Measurements from ENCODE around the gene TP53TG5. TPM values are rescaled to one million over a fixed set of nuclear protein-coding genes. Genes with fewer than 3 reads are reported as not detected.

Gene TP53TG5
- total and polyA plus RNA-seq, 3 experiments from 2014 or later: not detected

GRCh38 chr20:45407783-45408645 lies 29.9 kb upstream of the TP53TG5 start, which contains the start of gene DBNDD2:
TSS of gene DBNDD2 (plus strand) at chr20:45408289. CDS start at chr20:45408468, 179 bp downstream.
- Histone ChIP-seq H3K9me3 (ENCODE audit: low read length) (no peaks in the 10 kb centered on the region), H3K27me3 (ENCODE audit: insufficient read depth, low read length, poor library complexity, severe bottlenecking) (no peaks in the 10 kb centered on the region), H3K36me3 (ENCODE audit: insufficient read depth, low read length) (no peaks in the 10 kb centered on the region), H3K4me3 (ENCODE audit: low read length) (no peak within 1 kb of the TSS), H3K27ac (ENCODE audit: low read depth, low read length) (peak within 1 kb of the TSS; percentile 57), H3K4me1 (ENCODE audit: insufficient read depth, low read length) (peaks cover 5% of the 10 kb centered on the region)
- peaks cover 8 to 23% (median 17%) of the 10 kb centered on the region in 3 donors for H3K4me1 Mint-ChIP-seq
- H3K9me3 Mint-ChIP-seq: no peaks in the 10 kb centered on the region
- H3K36me3 Mint-ChIP-seq: peaks cover 0 to 15% (median 10%) of the 10 kb centered on the region in 3 donors
- H3K4me3 Mint-ChIP-seq: peak within 1 kb of the TSS; percentile 69 to 95 (median 79)
- ChIA-PET POLR2A (interaction anchor here (0.9 to 3.5 kb wide), 2 partner anchors 8 to 44 kb away, joined by 8 to 25 read pairs; partner anchors contain the start of gene PIGT), CTCF (interaction anchor here (0.9 to 2.2 kb wide), 6 partner anchors 8 to 46 kb away, joined by 3 to 15 read pairs (median 4); partner anchors contain the start of gene PIGT)
- DNase-seq: peak in 1 of 5 donors; percentile 43
- H3K27me3 Mint-ChIP-seq: peaks cover 0 to 3% of the 10 kb centered on the region in 2 donors
- peak within 1 kb of the TSS; percentile 26 to 95 (median 76) for H3K27ac Mint-ChIP-seq

DNA sequence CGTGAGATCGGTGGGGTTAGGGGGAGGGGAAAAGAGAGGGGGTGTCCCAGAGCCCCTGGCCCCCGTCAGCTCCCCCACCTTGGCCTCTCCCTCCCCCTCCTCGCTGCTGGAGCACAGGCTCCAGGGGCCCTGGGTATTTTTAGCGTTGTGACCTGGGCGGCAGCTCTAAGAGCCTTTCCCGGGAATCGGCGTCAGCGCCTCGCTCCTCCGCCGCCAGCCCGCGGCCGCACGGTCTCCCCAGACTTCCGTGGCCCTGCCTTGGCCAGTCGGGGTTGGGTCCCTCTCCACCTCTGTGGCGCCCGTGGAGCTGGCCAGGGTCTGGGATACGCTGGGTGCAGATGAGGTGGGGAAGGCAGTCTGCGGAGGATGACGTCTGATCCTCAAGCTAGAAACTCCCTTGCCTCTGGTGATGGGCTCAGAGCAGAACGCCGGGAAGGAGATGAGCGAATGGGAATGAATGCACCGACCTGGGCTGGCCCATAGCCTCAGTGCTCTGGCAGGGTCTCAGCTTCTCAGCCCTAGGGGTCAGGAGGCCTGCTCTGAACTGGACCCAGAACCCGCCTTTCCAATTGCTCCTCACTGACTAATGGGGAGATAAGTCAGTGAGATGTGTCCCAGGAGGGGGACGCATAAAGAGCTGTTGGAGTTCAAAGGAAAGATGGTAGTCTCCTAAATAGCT lies 29.1 kb upstream of the TP53TG5 start:
- DNase-seq: peak in 1 of 5 donors; percentile 27
- Histone ChIP-seq H3K36me3 (ENCODE audit: insufficient read depth, low read length) (no peaks in the 10 kb centered on the region), H3K9me3 (ENCODE audit: low read length) (no peaks in the 10 kb centered on the region), H3K4me1 (ENCODE audit: insufficient read depth, low read length) (peaks cover 5% of the 10 kb centered on the region), H3K4me3 (ENCODE audit: low read length) (peak overlapping the region; percentile 73), H3K27me3 (ENCODE audit: insufficient read depth, low read length, poor library complexity, severe bottlenecking) (no peaks in the 10 kb centered on the region), H3K27ac (ENCODE audit: low read depth, low read length) (peak overlapping the region; percentile 57)
- Mint-ChIP-seq H3K9me3 (no peaks in the 10 kb centered on the region), H3K27me3 (peaks cover 0 to 3% of the 10 kb centered on the region in 2 donors), H3K4me3 (peak overlapping the region; percentile 69 to 95 (median 81)), H3K4me1 (peaks cover 8 to 23% (median 17%) of the 10 kb centered on the region in 3 donors), H3K27ac (peak overlapping the region; percentile 10 to 93 (median 64)), H3K36me3 (peaks cover 0 to 16% (median 9%) of the 10 kb centered on the region in 3 donors)
- POLR2A ChIA-PET: interaction anchor here (0.9 to 3.5 kb wide), 4 partner anchors 9 to 43 kb away, joined by 6 to 25 read pairs (median 7); partner anchors contain the start of gene PIGT
- CTCF ChIA-PET: interaction anchor here (1.1 to 2.2 kb wide), 5 partner anchors 9 to 45 kb away, joined by 3 to 15 read pairs (median 6); partner anchors contain the start of gene PIGT

GRCh38 chr20:45406260-45407066 lies 28.3 kb upstream of the TP53TG5 start:
- no peaks in the 10 kb centered on the region for H3K9me3 ChIP-seq (ENCODE audit: low read length)
- Mint-ChIP-seq H3K27ac (peak overlapping the region in 6 of 8 donors; percentile 26 to 87 (median 58)), H3K4me1 (peaks cover 8 to 23% (median 17%) of the 10 kb centered on the region in 3 donors), H3K27me3 (peaks cover 0 to 3% of the 10 kb centered on the region in 2 donors), H3K4me3 (peak overlapping the region; percentile 77 to 95 (median 82)), H3K9me3 (peaks cover 0 to 4% (median 0%) of the 10 kb centered on the region in 5 donors), H3K36me3 (peaks cover 7 to 16% (median 10%) of the 10 kb centered on the region in 3 donors)
- ChIA-PET CTCF (interaction anchor here (1.1 to 2.2 kb wide), 6 partner anchors 9 to 44 kb away, joined by 3 to 15 read pairs (median 4); partner anchors contain the start of gene PIGT), POLR2A (interaction anchor here (0.8 to 3.5 kb wide), 4 partner anchors 10 to 44 kb away, joined by 4 to 25 read pairs (median 6); partner anchors contain the start of genes PIGT and SYS1)
- peak overlapping the region; percentile 73 for H3K4me3 ChIP-seq (ENCODE audit: low read length)
- peak; percentile 34 to 64 (median 42) for DNase-seq
- peak overlapping the region; percentile 57 for H3K27ac ChIP-seq (ENCODE audit: low read depth, low read length)
- no peaks in the 10 kb centered on the region for H3K27me3 ChIP-seq (ENCODE audit: insufficient read depth, low read length, poor library complexity, severe bottlenecking)
- H3K36me3 ChIP-seq (ENCODE audit: insufficient read depth, low read length): no peaks in the 10 kb centered on the region
- peaks cover 5% of the 10 kb centered on the region for H3K4me1 ChIP-seq (ENCODE audit: insufficient read depth, low read length)

GRCh38 chr20:45405571-45406259 lies 27.6 kb upstream of the TP53TG5 start:
- peak overlapping the region; percentile 69 to 92 (median 83) for H3K4me3 Mint-ChIP-seq
- H3K27me3 ChIP-seq (ENCODE audit: insufficient read depth, low read length, poor library complexity, severe bottlenecking): no peaks in the 10 kb centered on the region
- no peak for DNase-seq
- ChIA-PET CTCF (interaction anchor here (1.3 kb wide), 1 partner anchor 32 kb away, joined by 3 read pairs; no protein-coding TSS in a partner anchor), POLR2A (interaction anchor here (0.6 to 3.5 kb wide), 4 partner anchors 10 to 43 kb away, joined by 3 to 25 read pairs (median 4); partner anchors contain the start of genes PIGT and SYS1)
- H3K9me3 ChIP-seq (ENCODE audit: low read length): no peaks in the 10 kb centered on the region
- H3K4me1 ChIP-seq (ENCODE audit: insufficient read depth, low read length): peaks cover 5% of the 10 kb centered on the region
- peaks cover 10 to 11% (median 11%) of the 10 kb centered on the region in 3 donors for H3K36me3 Mint-ChIP-seq
- H3K27ac Mint-ChIP-seq: peak overlapping the region in 7 of 8 donors; percentile 35 to 91 (median 63)
- H3K4me3 ChIP-seq (ENCODE audit: low read length): peak overlapping the region; percentile 73
- peak overlapping the region; percentile 43 for H3K27ac ChIP-seq (ENCODE audit: low read depth, low read length)
- H3K36me3 ChIP-seq (ENCODE audit: insufficient read depth, low read length): no peaks in the 10 kb centered on the region
- peaks cover 0 to 3% of the 10 kb centered on the region in 2 donors for H3K27me3 Mint-ChIP-seq
- H3K4me1 Mint-ChIP-seq: peaks cover 8 to 23% (median 17%) of the 10 kb centered on the region in 3 donors
- peaks cover 0 to 8% (median 3%) of the 10 kb centered on the region in 5 donors for H3K9me3 Mint-ChIP-seq

DNA sequence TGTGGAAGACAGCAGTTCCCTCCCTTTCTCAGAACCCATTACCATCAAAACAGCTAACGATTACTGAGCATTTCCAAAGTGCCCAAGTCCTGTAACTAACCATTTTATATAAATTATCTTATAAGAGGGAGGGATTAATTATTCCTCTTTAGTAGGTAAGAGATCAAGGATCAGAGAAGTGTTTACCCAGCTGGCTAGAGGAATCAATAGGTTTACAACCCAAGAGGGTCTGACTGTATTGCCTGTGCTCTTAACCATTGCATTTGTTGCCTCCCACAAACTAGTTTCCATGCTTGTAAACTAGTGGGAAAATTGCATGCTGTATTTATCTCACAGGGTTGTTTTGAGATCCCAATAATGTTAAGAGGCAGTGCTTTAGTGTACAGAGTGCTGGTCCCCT lies 26.3 kb upstream of the TP53TG5 start:
- ChIA-PET CTCF (interaction anchor here (0.9 to 1.3 kb wide), 3 partner anchors 14 to 32 kb away, joined by 3 to 8 read pairs (median 5); no protein-coding TSS in a partner anchor), POLR2A (no interaction called here)
- Histone ChIP-seq H3K4me3 (ENCODE audit: low read length) (no peak overlapping the region), H3K9me3 (ENCODE audit: low read length) (no peaks in the 10 kb centered on the region), H3K36me3 (ENCODE audit: insufficient read depth, low read length) (no peaks in the 10 kb centered on the region), H3K27me3 (ENCODE audit: insufficient read depth, low read length, poor library complexity, severe bottlenecking) (no peaks in the 10 kb centered on the region), H3K4me1 (ENCODE audit: insufficient read depth, low read length) (peaks cover 5% of the 10 kb centered on the region), H3K27ac (ENCODE audit: low read depth, low read length) (no peak overlapping the region)
- DNase-seq: no peak
- Mint-ChIP-seq H3K36me3 (peaks cover 10 to 22% (median 11%) of the 10 kb centered on the region in 3 donors), H3K4me1 (peaks cover 8 to 23% (median 17%) of the 10 kb centered on the region in 3 donors), H3K27me3 (peaks cover 0 to 3% of the 10 kb centered on the region in 2 donors), H3K4me3 (peak overlapping the region; percentile 9 to 83 (median 76)), H3K9me3 (peaks cover 8 to 16% (median 14%) of the 10 kb centered on the region in 5 donors), H3K27ac (peak overlapping the region in 4 of 8 donors; percentile 52 to 76 (median 62))

DNA sequence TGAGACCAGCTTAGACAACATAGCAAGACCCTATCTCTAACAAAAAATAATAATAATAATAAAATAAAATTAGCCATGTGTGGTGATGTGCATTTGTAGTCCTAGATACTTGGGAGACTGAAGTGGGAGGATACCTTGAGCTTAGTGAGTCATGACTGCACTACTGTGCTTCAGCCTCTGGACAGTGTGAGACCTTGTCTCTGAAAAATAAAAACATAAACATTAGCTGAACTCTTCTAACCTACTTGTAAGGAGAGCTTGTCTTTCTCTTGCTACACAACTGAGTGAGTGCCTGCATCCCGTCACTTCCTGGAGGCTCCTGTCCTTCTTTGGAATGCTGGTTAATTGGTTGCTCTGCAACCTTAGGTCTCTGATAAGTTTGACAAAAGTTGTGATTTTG lies 24.8 kb upstream of the TP53TG5 start:
- no peak overlapping the region for H3K4me3 ChIP-seq (ENCODE audit: low read length)
- CTCF ChIA-PET: interaction anchor here (0.9 to 1.3 kb wide), 2 partner anchors 29 to 34 kb away, joined by 3 to 7 read pairs; no protein-coding TSS in a partner anchor
- H3K9me3 Mint-ChIP-seq: peaks cover 8 to 17% (median 14%) of the 10 kb centered on the region in 5 donors
- no peak overlapping the region for H3K27ac ChIP-seq (ENCODE audit: low read depth, low read length)
- peaks cover 0 to 3% of the 10 kb centered on the region in 2 donors for H3K27me3 Mint-ChIP-seq
- H3K36me3 Mint-ChIP-seq: peaks cover 10 to 30% (median 15%) of the 10 kb centered on the region in 3 donors
- no peaks in the 10 kb centered on the region for H3K36me3 ChIP-seq (ENCODE audit: insufficient read depth, low read length)
- peaks cover 5% of the 10 kb centered on the region for H3K4me1 ChIP-seq (ENCODE audit: insufficient read depth, low read length)
- H3K9me3 ChIP-seq (ENCODE audit: low read length): no peaks in the 10 kb centered on the region
- H3K27me3 ChIP-seq (ENCODE audit: insufficient read depth, low read length, poor library complexity, severe bottlenecking): no peaks in the 10 kb centered on the region
- H3K4me1 Mint-ChIP-seq: peaks cover 8 to 18% (median 15%) of the 10 kb centered on the region in 3 donors
- DNase-seq: no peak
- POLR2A ChIA-PET: no interaction called here
- no peak overlapping the region for H3K27ac Mint-ChIP-seq
- peak overlapping the region in 1 of 7 donors; percentile 37 for H3K4me3 Mint-ChIP-seq

Measured in CD8-positive, alpha-beta memory T cell (primary cell).